NB4 (cell line): ENCODE results near the gene RAD51B.

Source experiments
- CTCF ChIP-seq: IDR thresholded peaks from one replicate; pipeline ENCODE4 v1.5.1; 2012; ENCODE audit warnings: low read depth, low read length
- MYC ChIP-seq: IDR thresholded peaks from 2 replicates; pipeline ENCODE4 v1.6.1; 2011; ENCODE audit warnings: low read depth, low read length

DNA sequence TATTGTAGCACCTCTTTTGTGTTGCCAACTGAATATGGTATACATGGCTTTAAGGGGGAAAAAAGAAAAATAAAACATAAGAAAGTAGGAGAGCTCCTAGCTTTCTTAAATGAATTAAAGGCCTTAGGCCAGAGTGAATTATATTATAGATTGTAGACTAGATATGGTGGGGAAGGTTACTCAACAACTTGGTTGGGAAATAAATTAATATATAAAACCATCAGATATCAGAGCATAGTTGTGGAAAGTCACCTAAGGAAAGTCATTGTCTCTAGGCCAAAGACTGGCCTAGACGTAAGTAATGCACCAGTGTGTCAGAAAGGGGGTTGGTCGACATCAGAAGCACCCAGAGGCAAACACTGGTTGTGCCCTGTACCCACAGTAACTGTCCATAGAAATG lies 391.8 kb downstream of the RAD51B start:
- TF ChIP-seq CTCF (no peak), MYC (no peak)
